H9 (cell line): ENCODE results near the gene E2F1. TPM values are rescaled to one million over a fixed set of nuclear protein-coding genes. Genes with fewer than 3 reads are reported as not detected.

Source experiments
- DNase-seq: peaks from one replicate; pipeline ENCODE4 v3.0.0-alpha.2; 2017
- H2AFZ ChIP-seq: one replicate; pipeline ENCODE4 v1.6.1; 2013; ENCODE audit warnings: mild to moderate bottlenecking, low read length, control low read depth, moderate library complexity
- H2AK5ac ChIP-seq: 2 replicates; pipeline ENCODE4 v1.6.1; 2013; ENCODE audit warnings: low read length, control low read depth, mixed read lengths; ENCODE audit not compliant: insufficient read length
- H2BK120ac ChIP-seq: one replicate; pipeline ENCODE4 v1.6.1; 2013; ENCODE audit warnings: low read depth, mild to moderate bottlenecking, low read length, control low read depth, inconsistent platforms; ENCODE audit not compliant: poor library complexity, severe bottlenecking
- H2BK12ac ChIP-seq: 2 replicates; pipeline ENCODE4 v1.6.1; 2013; ENCODE audit warnings: low read length, control low read depth, mixed read lengths, low read depth; ENCODE audit not compliant: insufficient read length
- H2BK15ac ChIP-seq: 2 replicates; pipeline ENCODE4 v1.6.1; 2013; ENCODE audit warnings: low read depth, low read length, control low read depth
- H2BK20ac ChIP-seq: one replicate; pipeline ENCODE4 v1.6.1; 2013; ENCODE audit warnings: low read depth, mild to moderate bottlenecking, low read length, control low read depth, inconsistent platforms; ENCODE audit not compliant: poor library complexity, severe bottlenecking
- H2BK5ac ChIP-seq: 2 replicates; pipeline ENCODE4 v1.6.1; 2013; ENCODE audit warnings: low read length, control low read depth, mixed read lengths; ENCODE audit not compliant: insufficient read length
- H3K14ac ChIP-seq: 2 replicates; pipeline ENCODE4 v1.6.1; 2013; ENCODE audit warnings: low read length, control low read depth; ENCODE audit not compliant: insufficient read depth
- H3K18ac ChIP-seq: 2 replicates; pipeline ENCODE4 v1.6.1; 2013; ENCODE audit warnings: low read depth, mild to moderate bottlenecking, mixed read lengths, low read length, control low read depth; ENCODE audit not compliant: insufficient read length
- H3K23ac ChIP-seq: 2 replicates; pipeline ENCODE4 v1.6.1; 2013; ENCODE audit warnings: low read length, control low read depth, mixed read lengths, low read depth; ENCODE audit not compliant: insufficient read length
- H3K23me2 ChIP-seq: 2 replicates; pipeline ENCODE4 v1.6.1; 2013; ENCODE audit warnings: low read depth, mild to moderate bottlenecking, mixed read lengths, low read length, control low read depth; ENCODE audit not compliant: insufficient read length, poor library complexity, severe bottlenecking
- H3K27ac ChIP-seq: 2 replicates; pipeline ENCODE4 v1.5.1; 2013; ENCODE audit warnings: low read length, control low read depth, mixed read lengths, low read depth; ENCODE audit not compliant: insufficient read length
- H3K27me3 ChIP-seq: 2 replicates; pipeline ENCODE4 v1.6.1; 2013; ENCODE audit warnings: low read length, control low read depth, inconsistent platforms; ENCODE audit not compliant: insufficient read depth
- H3K4ac ChIP-seq: 2 replicates; pipeline ENCODE4 v1.6.1; 2013; ENCODE audit warnings: low read depth, mild to moderate bottlenecking, control low read depth, inconsistent platforms, low read length, moderate library complexity
- H3K4me1 ChIP-seq: 2 replicates; pipeline ENCODE4 v1.6.1; 2013; ENCODE audit warnings: low read length, control low read depth, inconsistent platforms; ENCODE audit not compliant: insufficient read depth
- H3K4me2 ChIP-seq: 2 replicates; pipeline ENCODE4 v1.6.1; 2013; ENCODE audit warnings: low read length, control low read depth, mixed read lengths; ENCODE audit not compliant: insufficient read length, insufficient read depth
- H3K56ac ChIP-seq: 2 replicates; pipeline ENCODE4 v1.6.1; 2013; ENCODE audit warnings: low read depth, mild to moderate bottlenecking, mixed read lengths, low read length, control low read depth; ENCODE audit not compliant: insufficient read length
- H3K79me1 ChIP-seq: 2 replicates; pipeline ENCODE4 v1.6.1; 2013; ENCODE audit warnings: low read depth, mild to moderate bottlenecking, moderate library complexity, low read length, control low read depth, inconsistent platforms; ENCODE audit not compliant: insufficient read depth, poor library complexity, severe bottlenecking
- H3K79me2 ChIP-seq: 2 replicates; pipeline ENCODE4 v1.6.1; 2013; ENCODE audit warnings: low read length, control low read depth, inconsistent platforms; ENCODE audit not compliant: insufficient read depth
- H3K9ac ChIP-seq: 2 replicates; pipeline ENCODE4 v1.6.1; 2013; ENCODE audit warnings: low read length, control low read depth, mixed read lengths; ENCODE audit not compliant: insufficient read length; ENCODE audit errors: extremely low read depth
- H3K9me3 ChIP-seq: one replicate; pipeline ENCODE4 v1.6.1; 2013; ENCODE audit warnings: low read depth, low read length, inconsistent platforms; ENCODE audit not compliant: control insufficient read depth
- H3T11ph ChIP-seq: one replicate; pipeline ENCODE4 v1.6.1; 2013; ENCODE audit warnings: mild to moderate bottlenecking, low read length, control low read depth, inconsistent platforms
- H4K20me1 ChIP-seq: one replicate; pipeline ENCODE4 v1.6.1; 2013; ENCODE audit not compliant: control insufficient read depth, insufficient read length, insufficient read depth
- H4K5ac ChIP-seq: 2 replicates; pipeline ENCODE4 v1.6.1; 2013; ENCODE audit warnings: low read depth, mild to moderate bottlenecking, mixed read lengths, low read length, control low read depth; ENCODE audit not compliant: insufficient read length
- H4K8ac ChIP-seq: replicated peaks from 2 replicates; pipeline ENCODE4 v1.6.1; 2013; ENCODE audit warnings: low read length, control low read depth, mixed read lengths, low read depth; ENCODE audit not compliant: insufficient read length
- H4K91ac ChIP-seq: 2 replicates; pipeline ENCODE4 v1.6.1; 2013; ENCODE audit warnings: low read depth, mild to moderate bottlenecking, moderate library complexity, mixed read lengths, low read length, control low read depth; ENCODE audit not compliant: insufficient read length
- H3K27ac Mint-ChIP-seq, 3 experiments: 2 replicates in 2 of 3; 3 replicates in 1 of 3; pipeline ENCODE4 v1.8.0; 2020 to 2021; ENCODE audit warnings: mixed read lengths in 3 of 3, mild to moderate bottlenecking in 1 of 3, moderate library complexity in 1 of 3
- H3K27me3 Mint-ChIP-seq: 2 replicates; pipeline ENCODE4 v1.8.0; 2021; ENCODE audit warnings: low read depth, mild to moderate bottlenecking, moderate library complexity, mixed read lengths
- H3K36me3 Mint-ChIP-seq, 3 experiments: 2 replicates in 2 of 3; 3 replicates in 1 of 3; pipeline ENCODE4 v1.8.0; 2020 to 2021; ENCODE audit warnings: low read depth in 3 of 3, mixed read lengths in 3 of 3; ENCODE audit not compliant: insufficient read depth in 1 of 3
- H3K4me1 Mint-ChIP-seq, 2 experiments: 2 replicates each; pipeline ENCODE4 v1.8.0; 2020; ENCODE audit warnings: mixed read lengths in 2 of 2
- H3K4me3 Mint-ChIP-seq, 2 experiments: 2 replicates in 1 of 2; 3 replicates in 1 of 2; pipeline ENCODE4 v1.8.0; 2020 to 2021; ENCODE audit warnings: mild to moderate bottlenecking in 2 of 2, mixed read lengths in 2 of 2, moderate library complexity in 1 of 2
- H3K9me3 Mint-ChIP-seq, 2 experiments: 2 replicates in 1 of 2; 3 replicates in 1 of 2; pipeline ENCODE4 v1.8.0; 2020; ENCODE audit warnings: mild to moderate bottlenecking in 2 of 2, mixed read lengths in 2 of 2, moderate library complexity in 1 of 2
- WGBS: extraction: QIAGEN DNeasy Blood & Tissue Kit; methylation state at CpG from one replicate; pipeline ENCODE4 v1.1.7; 2013; ENCODE audit warnings: missing lambda C conversion rate, low lambda C conversion rate, mixed read lengths; ENCODE audit not compliant: insufficient read length; ENCODE audit errors: extremely low coverage; 5-methylcytosine and 5-hydroxymethylcytosine counted together
- total RNA-seq: library from RNA; stranded (reverse); gene quantifications from 2 replicates; pipeline ENCODE4 v1.2.1, GENCODE V29; 2021
- TF ChIP-seq, protein P1 (sequence below): fragments of 200-600 bp; sonication (generic); conservative IDR thresholded peaks from 3 replicates; pipeline ENCODE4 v1.8.0; 2021; ENCODE audit warnings: antibody characterized with exemption, mild to moderate bottlenecking

The E2F1 gene
- total RNA-seq, 1 experiment from 2014 or later, result 58.7 TPM

DNA sequence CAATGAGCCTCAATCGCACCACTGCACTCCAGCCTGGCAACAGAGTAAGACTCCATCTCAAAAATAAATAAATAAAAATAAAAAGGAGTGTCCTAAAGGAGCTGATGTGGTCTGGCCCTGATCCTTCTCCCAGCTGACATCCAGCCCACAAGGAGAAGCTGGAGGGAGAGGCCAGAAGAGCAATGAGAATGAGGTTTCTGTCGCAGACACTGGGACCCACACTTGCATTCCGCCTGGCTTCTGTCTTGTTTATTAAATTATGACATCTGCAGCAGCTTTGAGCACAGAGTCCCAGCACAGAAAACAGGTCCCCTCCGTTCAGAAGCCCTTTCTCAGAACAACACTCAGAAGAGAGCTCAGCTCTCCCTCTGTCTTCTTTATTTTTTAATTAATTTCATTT, 10.3 kb upstream of the E2F1 start:
- no peak overlapping the region for H2BK15ac ChIP-seq
- no peak overlapping the region for H3K14ac ChIP-seq
- H3K9me3 ChIP-seq, result no peaks in the 10 kb centered on the region
- H2BK12ac ChIP-seq, result no peak overlapping the region
- no peak overlapping the region for H4K8ac ChIP-seq
- no peak overlapping the region for H4K5ac ChIP-seq
- H3K9ac ChIP-seq, result no peak overlapping the region
- H3K36me3 Mint-ChIP-seq, result peaks cover 5 to 16% (median 7%) of the 10 kb centered on the region in 3 experiments; a peak in 6 of 7 replicates
- no peaks in the 10 kb centered on the region for H3K23me2 ChIP-seq
- H3K4me1 Mint-ChIP-seq, result peaks cover 18 to 19% of the 10 kb centered on the region in 2 experiments
- H2BK5ac ChIP-seq, result no peak overlapping the region
- H3K4me2 ChIP-seq, result no peak overlapping the region
- H3K18ac ChIP-seq, result no peak overlapping the region
- WGBS, result no CpG with 5 or more reads among the region's 4 CpGs
- no peak overlapping the region for H4K91ac ChIP-seq
- no peak overlapping the region for H3K4me3 Mint-ChIP-seq
- no peaks in the 10 kb centered on the region for H3K4me1 ChIP-seq
- H4K20me1 ChIP-seq, result no peaks in the 10 kb centered on the region
- no peak overlapping the region for H3K27ac Mint-ChIP-seq
- no peak overlapping the region for H3K27ac ChIP-seq
- no peak overlapping the region for H3T11ph ChIP-seq
- TF ChIP-seq, protein P1, sequence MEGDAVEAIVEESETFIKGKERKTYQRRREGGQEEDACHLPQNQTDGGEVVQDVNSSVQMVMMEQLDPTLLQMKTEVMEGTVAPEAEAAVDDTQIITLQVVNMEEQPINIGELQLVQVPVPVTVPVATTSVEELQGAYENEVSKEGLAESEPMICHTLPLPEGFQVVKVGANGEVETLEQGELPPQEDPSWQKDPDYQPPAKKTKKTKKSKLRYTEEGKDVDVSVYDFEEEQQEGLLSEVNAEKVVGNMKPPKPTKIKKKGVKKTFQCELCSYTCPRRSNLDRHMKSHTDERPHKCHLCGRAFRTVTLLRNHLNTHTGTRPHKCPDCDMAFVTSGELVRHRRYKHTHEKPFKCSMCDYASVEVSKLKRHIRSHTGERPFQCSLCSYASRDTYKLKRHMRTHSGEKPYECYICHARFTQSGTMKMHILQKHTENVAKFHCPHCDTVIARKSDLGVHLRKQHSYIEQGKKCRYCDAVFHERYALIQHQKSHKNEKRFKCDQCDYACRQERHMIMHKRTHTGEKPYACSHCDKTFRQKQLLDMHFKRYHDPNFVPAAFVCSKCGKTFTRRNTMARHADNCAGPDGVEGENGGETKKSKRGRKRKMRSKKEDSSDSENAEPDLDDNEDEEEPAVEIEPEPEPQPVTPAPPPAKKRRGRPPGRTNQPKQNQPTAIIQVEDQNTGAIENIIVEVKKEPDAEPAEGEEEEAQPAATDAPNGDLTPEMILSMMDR, result no peak
- H2BK120ac ChIP-seq, result no peak overlapping the region
- no peak for DNase-seq
- no peaks in the 10 kb centered on the region for H3K27me3 ChIP-seq
- H3K27me3 Mint-ChIP-seq, result peaks cover 23% of the 10 kb centered on the region
- H3K79me2 ChIP-seq, result no peaks in the 10 kb centered on the region
- H3K23ac ChIP-seq, result no peak overlapping the region
- no peak overlapping the region for H3K4ac ChIP-seq
- no peaks in the 10 kb centered on the region for H3K79me1 ChIP-seq
- H2AFZ ChIP-seq, result no peak overlapping the region
- no peak overlapping the region for H2AK5ac ChIP-seq
- no peak overlapping the region for H3K56ac ChIP-seq
- H2BK20ac ChIP-seq, result no peak overlapping the region
- H3K9me3 Mint-ChIP-seq, result peaks cover 19% of the 10 kb centered on the region in 2 experiments
